ENCODE measurements around the gene MSL3B.

Gene MSL3B

DNA sequence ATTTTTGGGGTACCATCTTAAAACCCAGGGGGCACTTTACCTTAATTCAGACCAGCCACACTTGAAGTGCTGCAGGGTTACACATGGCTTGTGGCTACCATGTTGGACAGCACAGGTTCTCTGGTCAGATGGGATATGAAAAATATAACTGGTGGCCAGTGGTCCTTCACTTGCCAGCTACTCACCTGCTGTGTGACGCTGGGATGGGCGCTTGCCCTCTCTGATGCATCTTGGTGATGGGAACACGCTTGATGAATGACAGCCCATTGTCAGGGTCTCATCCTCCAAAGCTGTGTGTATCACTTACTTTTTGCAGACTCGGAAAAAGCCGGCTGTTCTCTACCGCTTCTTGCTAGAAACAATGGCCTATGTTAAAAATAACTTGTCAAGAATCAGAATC lies 36.3 kb downstream of the MSL3B start:
- Mint-ChIP-seq H3K4me3 (no peak overlapping the region), H3K9me3 (no peaks in the 10 kb centered on the region), H3K27me3 (no peaks in the 10 kb centered on the region), H3K4me1 (ENCODE audit: low read depth) (no peaks in the 10 kb centered on the region), H3K36me3 (ENCODE audit: low read depth) (peaks cover 23% of the 10 kb centered on the region), H3K27ac (no peak overlapping the region)

DNA sequence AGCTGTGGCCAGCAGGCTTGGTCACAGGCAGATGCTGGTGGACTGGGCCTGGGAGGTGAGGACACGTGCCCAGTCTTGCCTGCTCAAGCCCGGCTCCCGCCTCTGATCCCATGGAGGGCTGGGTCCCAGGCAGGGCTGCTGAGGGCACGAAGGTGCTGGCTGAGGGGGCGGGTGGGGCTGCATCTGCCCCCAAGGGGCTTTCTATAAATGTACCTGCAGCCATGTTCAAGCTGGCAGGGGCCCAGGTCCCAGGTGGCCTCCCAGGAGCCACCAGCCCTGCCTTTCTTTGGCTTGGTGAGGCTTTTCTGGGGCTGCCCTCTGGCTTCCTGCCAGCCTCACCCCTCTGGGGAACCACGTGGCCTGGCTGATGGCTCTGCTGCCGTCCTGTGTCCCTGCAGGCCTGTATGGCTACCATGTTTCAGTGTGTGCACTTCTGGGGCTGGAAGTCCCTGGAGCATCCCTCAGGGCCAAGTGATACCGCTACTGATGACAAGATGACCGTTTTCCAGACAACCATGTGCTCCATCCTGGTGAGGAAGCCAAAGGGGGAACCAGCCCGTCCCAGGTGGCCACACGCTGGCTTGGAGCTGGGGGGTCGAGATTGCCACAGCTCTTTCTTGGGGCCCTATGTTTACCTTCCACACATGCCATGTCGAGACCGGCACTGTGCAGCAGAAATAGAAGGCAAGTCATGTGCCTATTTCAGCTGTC lies 37.0 kb downstream of the MSL3B start:
- Mint-ChIP-seq H3K27me3 (no peaks in the 10 kb centered on the region), H3K27ac (no peak overlapping the region), H3K9me3 (no peaks in the 10 kb centered on the region), H3K4me3 (no peak overlapping the region), H3K36me3 (ENCODE audit: low read depth) (peaks cover 16% of the 10 kb centered on the region), H3K4me1 (ENCODE audit: low read depth) (no peaks in the 10 kb centered on the region)

DNA sequence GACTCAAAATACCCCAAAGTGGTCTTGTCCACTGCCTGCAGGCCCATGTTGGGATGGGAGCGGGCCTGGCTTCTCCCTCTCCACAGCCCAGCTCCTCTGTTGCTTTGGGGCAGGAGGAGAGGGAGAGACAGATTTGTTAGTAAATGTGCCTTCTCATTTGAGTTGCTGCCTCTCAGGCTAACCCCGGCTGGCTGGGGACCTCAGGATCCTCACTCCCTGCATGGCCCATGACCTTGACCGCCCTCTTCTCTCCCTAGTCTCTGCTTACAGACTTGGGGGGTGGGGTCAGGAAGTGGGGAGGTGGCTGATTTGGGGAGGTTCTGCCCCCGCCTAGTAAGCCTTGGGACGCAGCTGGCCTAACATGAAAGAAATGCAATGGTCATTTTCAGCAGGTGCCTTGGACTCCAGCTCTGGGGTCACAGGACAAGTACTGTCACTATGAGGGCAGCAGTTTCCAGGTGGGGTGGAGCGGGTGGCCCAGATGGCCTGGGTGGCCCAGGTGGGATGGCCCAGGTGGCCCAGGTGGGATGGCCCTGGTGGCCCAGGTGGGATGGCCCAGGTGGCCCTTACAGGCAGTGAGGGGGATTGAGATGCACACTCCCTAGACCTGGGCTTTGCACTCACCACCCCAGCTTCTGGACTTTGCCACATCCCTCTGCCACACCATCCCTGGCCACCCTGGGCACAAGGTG lies 37.9 kb downstream of the MSL3B start:
- no peaks in the 10 kb centered on the region for H3K27me3 Mint-ChIP-seq
- no peak overlapping the region for H3K4me3 Mint-ChIP-seq
- H3K36me3 Mint-ChIP-seq (ENCODE audit: low read depth), result peaks cover 11% of the 10 kb centered on the region
- no peaks in the 10 kb centered on the region for H3K4me1 Mint-ChIP-seq (ENCODE audit: low read depth)
- H3K9me3 Mint-ChIP-seq, result no peaks in the 10 kb centered on the region
- H3K27ac Mint-ChIP-seq, result no peak overlapping the region

- Mint-ChIP-seq H3K27ac (no peak overlapping the region), H3K4me3 (no peak overlapping the region), H3K36me3 (ENCODE audit: low read depth) (peaks cover 3% of the 10 kb centered on the region), H3K27me3 (no peaks in the 10 kb centered on the region), H3K4me1 (ENCODE audit: low read depth) (no peaks in the 10 kb centered on the region), H3K9me3 (no peaks in the 10 kb centered on the region)
These were observed 38.7 kb downstream of the MSL3B start for GRCh38 chr2:233829193-233830110.

GRCh38 chr2:233828546-233829192 lies 39.5 kb downstream of the MSL3B start:
- H3K36me3 Mint-ChIP-seq (ENCODE audit: low read depth), result no peaks in the 10 kb centered on the region
- H3K9me3 Mint-ChIP-seq, result no peaks in the 10 kb centered on the region
- no peaks in the 10 kb centered on the region for H3K4me1 Mint-ChIP-seq (ENCODE audit: low read depth)
- no peak overlapping the region for H3K27ac Mint-ChIP-seq
- no peak overlapping the region for H3K4me3 Mint-ChIP-seq
- no peaks in the 10 kb centered on the region for H3K27me3 Mint-ChIP-seq

GRCh38 chr2:233824373-233824772 lies 43.8 kb downstream of the MSL3B start:
- H3K27me3 Mint-ChIP-seq, result no peaks in the 10 kb centered on the region

DNA sequence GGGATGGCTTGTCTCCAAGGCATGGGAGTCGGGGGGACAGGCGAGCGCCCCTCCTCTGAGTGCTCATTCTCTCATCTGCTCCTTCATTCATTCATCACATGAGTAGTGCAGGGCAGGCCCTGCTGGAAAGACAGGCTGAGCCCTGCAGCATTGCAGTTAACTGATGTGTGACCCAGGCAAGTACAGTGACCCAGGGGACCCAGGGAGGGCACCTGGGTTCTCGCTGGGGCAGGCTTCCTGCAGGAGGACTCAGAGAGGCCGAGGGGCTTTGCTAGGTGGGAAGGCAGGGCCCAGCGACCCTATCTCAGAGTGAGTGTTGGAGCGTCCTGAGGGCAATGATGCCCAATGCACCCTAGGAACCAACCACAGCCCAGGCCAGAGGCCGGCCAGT lies 44.5 kb downstream of the MSL3B start:
- no peaks in the 10 kb centered on the region for H3K36me3 Mint-ChIP-seq (ENCODE audit: low read depth)
- H3K9me3 Mint-ChIP-seq, result no peaks in the 10 kb centered on the region
- H3K4me1 Mint-ChIP-seq (ENCODE audit: low read depth), result no peaks in the 10 kb centered on the region
- H3K27ac Mint-ChIP-seq, result no peak overlapping the region
- no peak overlapping the region for H3K4me3 Mint-ChIP-seq
- H3K27me3 Mint-ChIP-seq, result no peaks in the 10 kb centered on the region

More at GRCh38 chr2:233824373-233824772, 43.8 kb downstream of the MSL3B start:
- Mint-ChIP-seq H3K4me3 (no peak overlapping the region), H3K36me3 (ENCODE audit: low read depth) (no peaks in the 10 kb centered on the region), H3K27ac (no peak overlapping the region), H3K4me1 (ENCODE audit: low read depth) (no peaks in the 10 kb centered on the region), H3K9me3 (no peaks in the 10 kb centered on the region)

- no peaks in the 10 kb centered on the region for H3K27me3 Mint-ChIP-seq
- no peak overlapping the region for H3K4me3 Mint-ChIP-seq
- H3K36me3 Mint-ChIP-seq (ENCODE audit: low read depth), result no peaks in the 10 kb centered on the region
- H3K27ac Mint-ChIP-seq, result no peak overlapping the region
- H3K9me3 Mint-ChIP-seq, result no peaks in the 10 kb centered on the region
- no peaks in the 10 kb centered on the region for H3K4me1 Mint-ChIP-seq (ENCODE audit: low read depth)
These were observed 45.1 kb downstream of the MSL3B start for GRCh38 chr2:233822781-233823730.

GRCh38 chr2:233822101-233822771 lies 46.0 kb downstream of the MSL3B start:
- Mint-ChIP-seq H3K27ac (no peak overlapping the region), H3K4me3 (no peak overlapping the region), H3K9me3 (no peaks in the 10 kb centered on the region), H3K4me1 (ENCODE audit: low read depth) (no peaks in the 10 kb centered on the region), H3K27me3 (no peaks in the 10 kb centered on the region), H3K36me3 (ENCODE audit: low read depth) (no peaks in the 10 kb centered on the region)

- H3K36me3 Mint-ChIP-seq (ENCODE audit: low read depth), result no peaks in the 10 kb centered on the region
- H3K27ac Mint-ChIP-seq, result no peak overlapping the region
- no peaks in the 10 kb centered on the region for H3K9me3 Mint-ChIP-seq
- H3K4me1 Mint-ChIP-seq (ENCODE audit: low read depth), result no peaks in the 10 kb centered on the region
- no peak overlapping the region for H3K4me3 Mint-ChIP-seq
- H3K27me3 Mint-ChIP-seq, result no peaks in the 10 kb centered on the region
These were observed 46.5 kb downstream of the MSL3B start for GRCh38 chr2:233821709-233822100.

- Mint-ChIP-seq H3K27me3 (peaks cover under 1% of the 10 kb centered on the region), H3K27ac (no peak overlapping the region), H3K4me3 (no peak overlapping the region), H3K36me3 (ENCODE audit: low read depth) (no peaks in the 10 kb centered on the region), H3K4me1 (ENCODE audit: low read depth) (no peaks in the 10 kb centered on the region), H3K9me3 (no peaks in the 10 kb centered on the region)
These were observed 47.0 kb downstream of the MSL3B start for GRCh38 chr2:233821196-233821595.

DNA sequence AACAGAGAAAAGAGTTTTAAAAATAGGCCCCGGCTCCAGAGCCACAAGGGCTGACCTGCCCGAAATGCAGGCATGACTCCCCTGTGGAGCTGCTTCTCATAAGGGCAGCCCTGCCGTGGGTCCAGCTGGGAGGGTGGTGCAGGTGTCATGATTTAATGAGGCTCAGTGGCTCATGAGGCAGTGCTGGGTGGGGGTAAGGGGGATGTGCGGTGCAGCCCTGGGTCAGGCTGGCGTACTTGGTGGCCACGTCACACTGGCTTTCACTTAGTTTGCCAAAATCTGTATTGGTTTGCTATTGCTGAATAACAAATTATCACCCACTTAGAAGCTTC lies 47.4 kb downstream of the MSL3B start:
- no peaks in the 10 kb centered on the region for H3K4me1 Mint-ChIP-seq (ENCODE audit: low read depth)
- no peak overlapping the region for H3K27ac Mint-ChIP-seq
- no peaks in the 10 kb centered on the region for H3K9me3 Mint-ChIP-seq
- H3K4me3 Mint-ChIP-seq, result no peak overlapping the region
- H3K27me3 Mint-ChIP-seq, result peaks cover 4% of the 10 kb centered on the region
- no peaks in the 10 kb centered on the region for H3K36me3 Mint-ChIP-seq (ENCODE audit: low read depth)

DNA sequence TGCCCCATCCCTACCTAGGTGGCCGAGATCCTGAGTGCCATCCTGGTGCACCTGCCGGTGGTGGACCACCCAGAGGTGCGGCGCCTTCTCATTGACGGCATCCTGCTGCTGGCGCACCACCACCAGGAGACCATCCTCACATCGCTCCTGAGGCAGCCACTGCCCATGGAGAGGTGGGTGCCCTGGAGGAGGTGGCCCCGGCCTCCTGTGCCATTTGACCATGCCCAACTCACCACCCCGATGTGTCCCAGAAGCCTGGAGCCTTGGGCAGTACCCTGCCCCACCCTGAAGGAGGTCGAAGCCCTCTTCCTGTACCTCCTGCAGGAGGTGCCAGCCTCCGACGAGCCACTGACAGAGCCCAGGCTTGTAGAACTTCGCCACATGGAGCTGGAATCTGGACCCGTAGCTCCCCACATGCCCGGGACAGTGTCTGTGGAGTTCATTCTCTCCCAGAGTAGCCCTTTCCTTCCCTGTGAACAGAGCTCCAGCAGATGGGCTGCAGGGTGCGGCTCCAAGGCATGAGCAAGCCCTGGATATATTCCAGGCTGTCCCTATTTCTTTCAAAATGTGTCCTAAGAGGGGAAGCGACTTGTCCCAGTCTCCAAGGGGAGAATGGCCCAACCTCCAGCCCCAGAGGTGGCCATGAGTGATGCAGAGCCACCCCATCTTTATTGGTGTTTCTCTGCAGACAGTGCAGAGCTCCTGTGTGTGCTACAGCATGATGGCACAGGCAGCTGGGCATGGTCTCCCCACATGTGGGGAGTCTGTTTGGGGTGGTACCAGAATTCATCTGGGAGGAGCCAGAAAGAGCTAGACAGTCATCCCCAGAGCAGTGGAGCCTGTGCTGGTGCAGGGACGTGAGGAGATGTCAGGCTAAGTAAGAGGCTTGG lies 48.1 kb downstream of the MSL3B start:
- peaks cover 4% of the 10 kb centered on the region for H3K27me3 Mint-ChIP-seq
- H3K9me3 Mint-ChIP-seq, result no peaks in the 10 kb centered on the region
- H3K27ac Mint-ChIP-seq, result no peak overlapping the region
- H3K4me3 Mint-ChIP-seq, result no peak overlapping the region
- no peaks in the 10 kb centered on the region for H3K36me3 Mint-ChIP-seq (ENCODE audit: low read depth)
- no peaks in the 10 kb centered on the region for H3K4me1 Mint-ChIP-seq (ENCODE audit: low read depth)
